ENCODE results near the gene TREML4. TPM values are rescaled to one million over a fixed set of nuclear protein-coding genes. Genes with fewer than 3 reads are reported as not detected.

TREML4 gene
- total RNA-seq, 2 donors from 2014 or later, result not detected

GRCh38 chr6:41191569-41191968 is 36.6 kb upstream of the TREML4 start:
- Histone ChIP-seq H3K36me3 (no peaks in the 10 kb centered on the region), H3K9me3 (no peaks in the 10 kb centered on the region), H3K27ac (no peak overlapping the region), H3K4me3 (no peak overlapping the region), H3K4me1 (ENCODE audit: control insufficient read depth in 1 of 2, low read depth in 2 of 2) (no peaks in the 10 kb centered on the region), H3K27me3 (replicated peaks; ENCODE audit: insufficient read depth) (no peaks in the 10 kb centered on the region)
- no peak for DNase-seq (ENCODE audit: low spot score)
- ATAC-seq (ENCODE audit: insufficient number of reproducible peaks, low FRiP score, low read depth), result no peak
- TF ChIP-seq, protein P1, sequence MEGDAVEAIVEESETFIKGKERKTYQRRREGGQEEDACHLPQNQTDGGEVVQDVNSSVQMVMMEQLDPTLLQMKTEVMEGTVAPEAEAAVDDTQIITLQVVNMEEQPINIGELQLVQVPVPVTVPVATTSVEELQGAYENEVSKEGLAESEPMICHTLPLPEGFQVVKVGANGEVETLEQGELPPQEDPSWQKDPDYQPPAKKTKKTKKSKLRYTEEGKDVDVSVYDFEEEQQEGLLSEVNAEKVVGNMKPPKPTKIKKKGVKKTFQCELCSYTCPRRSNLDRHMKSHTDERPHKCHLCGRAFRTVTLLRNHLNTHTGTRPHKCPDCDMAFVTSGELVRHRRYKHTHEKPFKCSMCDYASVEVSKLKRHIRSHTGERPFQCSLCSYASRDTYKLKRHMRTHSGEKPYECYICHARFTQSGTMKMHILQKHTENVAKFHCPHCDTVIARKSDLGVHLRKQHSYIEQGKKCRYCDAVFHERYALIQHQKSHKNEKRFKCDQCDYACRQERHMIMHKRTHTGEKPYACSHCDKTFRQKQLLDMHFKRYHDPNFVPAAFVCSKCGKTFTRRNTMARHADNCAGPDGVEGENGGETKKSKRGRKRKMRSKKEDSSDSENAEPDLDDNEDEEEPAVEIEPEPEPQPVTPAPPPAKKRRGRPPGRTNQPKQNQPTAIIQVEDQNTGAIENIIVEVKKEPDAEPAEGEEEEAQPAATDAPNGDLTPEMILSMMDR (IDR thresholded peaks at IDR 0.05), result no peak

GRCh38 chr6:41193171-41193734 is 34.9 kb upstream of the TREML4 start:
- ATAC-seq (ENCODE audit: insufficient number of reproducible peaks, low FRiP score, low read depth), result no peak
- Histone ChIP-seq H3K36me3 (no peaks in the 10 kb centered on the region), H3K27ac (no peak overlapping the region), H3K4me1 (ENCODE audit: control insufficient read depth in 1 of 2, low read depth in 2 of 2) (no peaks in the 10 kb centered on the region), H3K4me3 (no peak overlapping the region), H3K27me3 (replicated peaks; ENCODE audit: insufficient read depth) (no peaks in the 10 kb centered on the region), H3K9me3 (no peaks in the 10 kb centered on the region)
- TF ChIP-seq, protein P1 (IDR thresholded peaks at IDR 0.05), result no peak
- no peak for DNase-seq (ENCODE audit: low spot score)

- Histone ChIP-seq H3K4me1 (ENCODE audit: control insufficient read depth in 1 of 2, low read depth in 2 of 2) (no peaks in the 10 kb centered on the region), H3K9me3 (no peaks in the 10 kb centered on the region), H3K36me3 (no peaks in the 10 kb centered on the region), H3K4me3 (no peak overlapping the region), H3K27me3 (replicated peaks; ENCODE audit: insufficient read depth) (no peaks in the 10 kb centered on the region), H3K27ac (no peak overlapping the region)
- DNase-seq (ENCODE audit: low spot score) (no peak), ATAC-seq (ENCODE audit: insufficient number of reproducible peaks, low FRiP score, low read depth) (no peak)
- TF ChIP-seq, protein P1 (IDR thresholded peaks at IDR 0.05), result no peak
Observed at GRCh38 chr6:41193884-41194283, 34.3 kb upstream of the TREML4 start.

- H3K4me1 ChIP-seq (ENCODE audit: control insufficient read depth in 1 of 2, low read depth in 2 of 2), result no peaks in the 10 kb centered on the region
- H3K27ac ChIP-seq, result no peak overlapping the region
- no peak overlapping the region for H3K4me3 ChIP-seq
- H3K9me3 ChIP-seq, result no peaks in the 10 kb centered on the region
- DNase-seq (ENCODE audit: low spot score) (no peak), ATAC-seq (ENCODE audit: insufficient number of reproducible peaks, low FRiP score, low read depth) (no peak)
- H3K27me3 ChIP-seq (replicated peaks; ENCODE audit: insufficient read depth), result no peaks in the 10 kb centered on the region
- TF ChIP-seq, protein P1 (IDR thresholded peaks at IDR 0.05), result no peak
- no peaks in the 10 kb centered on the region for H3K36me3 ChIP-seq
Observed at GRCh38 chr6:41194386-41194785, 33.8 kb upstream of the TREML4 start.

DNA sequence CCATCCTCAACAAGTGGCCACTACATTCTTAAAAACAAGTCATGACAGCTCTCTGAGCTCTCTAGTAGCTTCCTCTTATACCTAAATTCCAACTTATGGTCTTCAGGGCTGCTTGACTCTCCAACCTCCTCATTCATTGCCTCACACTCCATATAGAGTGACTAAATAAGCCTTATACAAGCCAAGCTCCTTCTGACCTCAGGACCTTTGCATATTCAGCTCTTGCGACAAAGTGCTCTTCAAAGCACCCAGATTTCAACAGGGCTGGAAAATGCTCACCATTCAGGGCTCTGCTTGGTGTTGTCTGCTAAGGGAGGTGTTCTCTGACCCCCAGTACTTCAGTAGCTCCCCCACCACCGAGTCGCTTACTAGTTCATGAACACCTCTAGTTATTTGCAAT is 30.9 kb upstream of the TREML4 start:
- Histone ChIP-seq H3K4me3 (no peak overlapping the region), H3K9me3 (no peaks in the 10 kb centered on the region), H3K36me3 (no peaks in the 10 kb centered on the region), H3K27ac (no peak overlapping the region), H3K4me1 (ENCODE audit: control insufficient read depth in 1 of 2, low read depth in 2 of 2) (no peaks in the 10 kb centered on the region), H3K27me3 (replicated peaks; ENCODE audit: insufficient read depth) (no peaks in the 10 kb centered on the region)
- TF ChIP-seq, protein P1 (IDR thresholded peaks at IDR 0.05), result no peak
- DNase-seq (ENCODE audit: low spot score) (no peak), ATAC-seq (ENCODE audit: insufficient number of reproducible peaks, low FRiP score, low read depth) (no peak)

All from thoracic aorta (tissue), 2 donors.